Measurements from ENCODE around the gene MPRIP.
"Not testable (repeated sequence)": the region's sequence is repeated elsewhere in the genome, so short reads cannot be mapped to it uniquely, and the experiment has no call there.

Gene MPRIP

DNA sequence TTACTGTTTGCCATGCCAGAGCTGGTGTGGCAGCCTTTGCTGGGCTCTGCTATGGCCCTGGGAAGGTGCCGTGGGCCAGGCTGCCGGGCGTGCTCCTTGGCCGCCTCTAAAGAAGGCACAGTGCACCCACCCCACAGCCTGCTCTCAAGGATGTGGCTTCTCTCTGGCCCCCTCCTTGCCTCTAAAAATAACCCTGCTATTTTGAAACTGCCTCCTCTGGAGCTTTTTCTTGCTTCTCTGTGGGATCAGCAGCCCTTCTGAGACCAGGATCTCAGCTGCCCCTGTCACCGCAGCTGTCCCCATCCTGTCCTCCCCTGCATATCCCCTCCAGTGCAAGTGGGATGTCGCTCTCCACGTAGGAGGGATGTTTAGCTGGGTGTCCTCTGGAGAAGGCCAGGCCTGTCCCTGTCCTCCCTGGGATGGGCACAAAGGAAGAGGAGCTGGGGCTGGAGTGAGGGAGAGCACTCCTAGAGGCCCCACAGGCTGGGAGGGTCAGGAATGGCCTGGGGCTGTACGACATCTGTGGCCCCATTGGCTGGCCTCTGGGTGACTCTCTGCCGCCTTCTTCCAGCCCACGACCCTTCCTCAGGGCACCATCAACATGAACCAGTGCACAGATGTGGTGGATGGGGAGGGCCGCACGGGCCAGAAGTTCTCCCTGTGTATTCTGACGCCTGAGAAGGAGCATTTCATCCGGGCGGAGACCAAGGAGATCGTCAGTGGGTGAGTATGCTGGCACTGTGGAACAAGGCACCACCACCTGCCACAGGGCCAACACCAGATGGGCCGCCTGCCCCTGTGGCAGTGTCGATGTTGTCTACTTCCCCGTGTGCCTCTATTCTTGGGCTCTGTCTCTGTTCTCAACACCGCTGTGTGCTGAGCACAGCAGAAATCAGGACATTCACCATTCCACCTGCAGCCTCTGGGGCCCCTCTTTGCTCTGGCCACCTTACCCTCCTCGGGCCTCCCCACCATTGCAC lies 84.2 kb downstream of the MPRIP start:
- DNase-seq (ENCODE audit: low read depth in 2 of 2) = no peak

DNA sequence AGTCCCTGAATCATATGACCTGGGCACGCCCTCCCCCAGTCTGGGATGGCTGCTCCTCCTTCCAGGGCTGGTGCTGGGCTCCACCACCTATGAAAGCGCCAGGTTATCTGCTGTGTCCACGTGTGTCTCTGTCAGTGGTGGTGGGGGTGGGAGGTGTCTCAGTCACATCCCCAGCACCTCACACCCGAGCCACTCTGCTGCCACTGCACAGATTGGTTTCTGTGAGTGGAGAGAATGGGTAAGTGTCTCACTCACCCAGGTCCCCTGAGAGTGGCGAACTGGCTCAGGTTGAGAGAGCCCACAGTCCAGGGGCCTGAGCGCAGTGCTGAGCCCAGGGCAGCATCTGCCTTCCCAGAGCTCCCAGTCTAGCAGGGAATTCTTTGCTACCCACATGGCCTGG lies 84.9 kb downstream of the MPRIP start:
- no peak for DNase-seq (ENCODE audit: low read depth in 2 of 2)

DNA sequence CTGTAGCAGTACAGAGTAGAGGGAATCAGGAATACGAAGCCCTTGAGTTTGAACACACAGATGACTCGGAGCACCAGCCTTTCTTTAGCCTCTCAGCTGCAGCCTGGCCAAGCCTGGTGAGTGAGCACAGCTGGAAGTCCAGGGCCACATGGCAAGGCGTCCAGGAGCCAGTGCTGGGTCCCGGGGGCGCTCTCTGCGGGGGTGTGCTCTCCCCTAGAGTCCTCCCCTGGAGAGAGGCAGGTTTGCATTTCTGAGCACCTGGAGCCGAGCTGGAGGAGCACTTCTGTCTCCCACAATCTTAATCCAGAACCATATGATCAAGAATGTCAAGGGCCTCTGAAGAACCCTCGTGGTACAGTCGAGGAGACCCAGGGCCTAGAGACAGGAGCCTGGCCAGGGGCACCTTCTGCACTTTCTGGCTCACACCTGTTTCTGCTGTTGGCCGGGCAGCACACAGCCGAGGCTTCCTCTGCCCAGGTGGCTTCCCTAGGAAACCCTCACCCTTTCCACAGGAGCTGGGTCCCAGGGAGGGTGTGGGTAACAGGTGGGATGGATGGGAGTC lies 85.6 kb downstream of the MPRIP start:
- no peak for DNase-seq (ENCODE audit: low read depth in 2 of 2)

DNA sequence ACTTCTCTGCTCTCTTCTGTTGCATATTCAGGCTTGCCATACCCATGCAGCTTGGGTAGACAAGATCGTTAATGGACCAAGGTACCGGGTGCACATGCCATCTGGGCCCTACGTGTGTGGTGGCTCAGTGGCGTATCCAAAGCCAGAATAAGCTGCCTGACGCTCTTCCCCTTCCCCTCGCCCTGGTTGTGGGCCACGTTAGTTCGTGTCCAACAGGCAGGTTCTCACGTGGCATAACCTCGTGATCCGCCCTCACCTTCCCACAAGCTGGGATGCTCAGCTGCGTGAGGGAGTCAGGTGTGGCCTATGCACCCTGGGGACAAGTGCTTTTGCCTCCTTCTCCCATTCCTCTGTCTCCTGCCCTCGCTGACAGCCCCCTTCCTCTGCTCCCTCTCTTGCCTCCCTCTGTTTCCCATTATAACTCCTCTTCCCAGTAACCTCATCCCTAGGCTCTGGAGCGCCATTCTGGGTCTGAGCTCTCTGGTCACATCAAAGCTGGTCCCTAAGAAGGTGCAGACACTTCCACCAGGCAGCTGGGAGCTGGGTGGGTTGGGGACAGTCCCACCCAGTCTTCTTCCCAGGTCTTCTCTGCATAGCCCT lies 86.3 kb downstream of the MPRIP start:
- no peak for DNase-seq (ENCODE audit: low read depth in 2 of 2)

DNA sequence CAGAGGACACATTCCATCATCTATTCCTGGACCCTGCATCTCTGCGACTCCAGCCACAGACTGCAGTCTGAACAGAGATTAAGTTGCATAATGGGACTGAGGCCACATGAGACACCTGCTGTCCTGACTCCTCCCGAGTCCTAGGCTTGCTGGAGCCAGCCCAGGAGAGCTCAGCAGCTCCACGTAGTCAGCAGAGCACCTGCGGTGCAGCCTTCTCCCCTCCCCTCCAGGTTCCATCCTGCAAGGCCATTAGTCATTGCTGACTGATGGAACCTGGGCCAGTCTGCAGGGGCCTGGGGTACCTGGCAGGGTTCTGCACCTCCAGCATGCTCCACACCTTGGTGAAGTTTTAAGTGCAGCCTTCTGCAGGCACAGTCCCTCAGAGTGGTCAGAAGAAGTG lies 87.2 kb downstream of the MPRIP start:
- DNase-seq (ENCODE audit: low read depth in 2 of 2) = no peak

DNA sequence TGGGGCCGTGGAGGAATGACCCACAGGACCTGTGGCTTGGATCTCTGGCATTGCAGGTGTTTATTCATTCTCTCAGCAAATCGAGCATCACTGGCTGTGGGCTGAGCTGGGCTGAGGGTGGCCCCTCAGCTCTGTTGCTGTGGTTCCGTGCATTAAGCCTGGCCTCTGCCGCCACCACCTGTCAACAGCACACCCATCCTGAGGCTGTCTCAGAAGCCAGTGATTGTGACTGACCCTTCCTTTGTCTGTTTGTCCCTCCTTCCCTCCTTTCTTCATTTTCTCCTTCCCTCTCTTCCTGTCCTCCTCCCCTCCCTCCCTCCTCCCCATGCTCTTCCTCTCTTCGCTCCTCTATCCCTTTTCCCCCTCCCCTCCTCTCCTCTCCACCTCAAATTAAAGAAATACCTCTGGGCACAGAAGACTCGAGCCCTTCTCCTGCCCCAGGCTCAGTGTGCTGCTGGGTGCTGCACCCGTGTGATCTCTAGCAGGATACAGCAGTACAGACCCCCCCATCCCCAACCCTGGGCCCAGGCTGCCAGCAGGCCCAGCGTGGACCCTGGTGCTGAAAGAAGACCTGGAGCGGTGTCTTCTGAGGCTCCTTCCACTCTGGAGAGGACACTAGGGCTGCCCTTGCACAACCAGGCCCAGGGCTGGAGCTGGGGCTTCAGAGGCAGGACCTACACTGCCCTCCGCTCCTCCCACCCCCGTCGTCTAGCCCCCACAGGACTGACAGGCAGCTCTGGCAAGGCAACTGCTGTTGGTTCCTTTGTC lies 88.0 kb downstream of the MPRIP start:
- no peak for DNase-seq (ENCODE audit: low read depth in 2 of 2)

DNA sequence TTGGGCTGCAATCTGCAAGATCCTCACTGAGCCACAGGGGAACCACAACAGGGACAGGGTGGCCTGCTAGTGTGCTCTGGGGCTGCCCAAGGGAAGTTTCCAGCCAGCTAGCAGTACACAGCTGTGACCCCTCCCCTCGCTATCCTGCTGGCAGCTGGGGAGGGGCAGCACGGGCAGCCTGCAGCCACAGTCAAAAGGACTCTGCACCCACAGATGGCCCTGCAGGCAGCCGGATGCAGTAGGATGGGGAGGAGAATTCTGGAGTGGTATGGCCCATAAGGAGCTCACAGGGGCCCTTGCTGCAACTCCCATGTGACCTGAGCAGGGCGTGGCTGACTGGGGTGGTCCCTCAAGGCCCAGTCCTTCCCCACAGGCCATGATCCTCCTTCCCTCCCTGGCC lies 89.6 kb downstream of the MPRIP start:
- DNase-seq (ENCODE audit: low read depth in 2 of 2) = no peak

DNA sequence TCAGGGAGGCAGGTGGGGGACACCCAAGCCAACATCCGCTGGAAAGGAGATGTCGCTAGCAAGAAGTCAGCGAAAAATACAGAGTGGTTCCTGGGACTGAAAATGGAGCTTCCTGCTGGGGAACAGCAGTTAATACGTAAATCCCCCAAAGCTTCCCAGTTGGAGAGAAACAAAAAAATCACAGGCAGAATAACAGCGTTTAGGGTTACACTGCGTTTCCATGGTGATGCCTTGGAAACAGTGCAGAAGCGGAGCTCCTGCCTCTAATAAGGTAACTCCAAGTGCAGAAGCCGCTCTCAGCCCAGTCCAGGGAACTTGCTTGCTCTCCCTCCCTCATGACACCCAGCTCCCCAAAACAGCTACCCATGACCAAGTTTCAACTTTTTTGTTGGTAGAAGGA lies 90.5 kb downstream of the MPRIP start:
- DNase-seq (ENCODE audit: low read depth in 2 of 2) = no peak

DNA sequence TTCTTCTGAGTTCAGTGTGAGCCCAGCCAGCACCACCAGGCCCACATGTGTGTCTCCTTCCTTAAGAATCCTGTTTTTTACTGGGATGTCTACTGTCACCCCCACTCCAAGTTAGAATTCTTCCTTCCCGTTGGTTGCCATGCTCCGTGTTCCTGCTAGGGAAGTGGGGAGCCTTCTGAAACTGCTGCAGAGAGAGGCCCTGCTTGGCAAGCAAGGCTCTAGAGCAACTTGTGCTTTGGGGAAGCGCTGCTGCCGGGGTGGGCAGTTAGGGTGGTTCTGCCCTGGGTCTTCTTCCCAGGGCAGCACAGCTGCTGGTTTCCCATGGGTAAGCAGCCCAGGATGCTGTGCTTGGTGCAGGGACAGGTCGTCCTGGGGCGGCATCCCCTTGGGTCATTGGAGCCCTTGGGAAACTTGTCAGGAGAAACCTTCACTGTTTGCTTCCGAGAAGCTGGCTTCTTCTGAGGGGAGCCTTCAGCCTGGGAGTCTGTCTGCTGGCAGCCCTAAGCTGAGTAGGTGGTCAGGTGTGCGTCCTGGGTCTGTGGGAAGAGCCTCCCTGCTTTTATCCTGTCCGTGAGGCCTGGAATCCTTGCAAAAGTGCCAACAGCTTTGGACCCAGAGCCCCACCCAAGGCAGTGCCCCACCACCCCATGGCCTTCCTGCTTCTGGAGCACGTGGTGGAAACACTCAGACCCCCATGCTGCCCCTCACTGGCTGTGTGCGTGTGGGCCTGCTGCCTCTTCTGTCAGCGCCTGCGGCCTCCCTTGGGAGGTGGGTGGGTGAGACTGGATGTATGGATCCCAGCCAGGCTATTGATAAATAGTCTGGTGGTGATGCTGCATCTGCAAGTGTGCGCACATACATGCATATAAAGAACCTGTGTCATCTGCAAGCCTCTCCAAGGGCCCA lies 92.0 kb downstream of the MPRIP start:
- no peak for DNase-seq (ENCODE audit: low read depth in 2 of 2)

DNA sequence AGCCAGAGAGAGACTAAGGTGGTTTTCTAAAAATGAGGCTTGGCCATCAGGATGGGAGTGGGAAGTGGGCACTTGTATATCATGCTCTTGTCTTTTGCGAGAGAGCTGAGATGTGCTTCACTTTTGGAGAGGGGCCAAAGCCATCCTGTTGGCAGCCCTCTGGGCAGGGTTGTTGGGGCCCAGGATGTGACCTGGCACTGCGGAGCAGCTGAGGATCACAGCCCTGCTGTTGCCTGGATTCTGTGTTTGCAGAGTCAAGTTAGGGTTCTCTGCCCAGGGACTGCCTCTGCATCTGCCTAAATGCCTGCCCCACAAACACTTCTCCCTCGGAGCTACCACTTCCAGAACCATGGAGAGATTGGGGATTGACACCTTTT lies 92.7 kb downstream of the MPRIP start:
- no peak for DNase-seq (ENCODE audit: low read depth in 2 of 2)

DNA sequence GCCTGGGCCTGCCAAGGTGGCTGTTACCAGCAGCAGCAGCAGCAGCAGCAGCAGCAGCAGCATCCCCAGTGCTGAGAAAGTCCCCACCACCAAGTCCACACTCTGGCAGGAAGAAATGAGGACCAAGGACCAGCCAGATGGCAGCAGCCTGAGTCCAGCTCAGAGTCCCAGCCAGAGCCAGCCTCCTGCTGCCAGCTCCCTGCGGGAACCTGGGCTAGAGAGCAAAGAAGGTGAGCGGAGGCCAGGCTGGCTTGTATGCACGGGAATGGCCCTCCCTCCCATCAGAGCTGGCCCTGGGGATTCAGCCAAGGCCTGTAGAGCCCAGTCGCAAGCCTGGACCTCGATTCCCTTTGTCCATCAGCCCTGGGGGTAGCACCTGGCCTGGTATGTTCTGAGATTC lies 94.0 kb downstream of the MPRIP start:
- not testable (repeated sequence) for DNase-seq (ENCODE audit: low read depth in 2 of 2)

DNA sequence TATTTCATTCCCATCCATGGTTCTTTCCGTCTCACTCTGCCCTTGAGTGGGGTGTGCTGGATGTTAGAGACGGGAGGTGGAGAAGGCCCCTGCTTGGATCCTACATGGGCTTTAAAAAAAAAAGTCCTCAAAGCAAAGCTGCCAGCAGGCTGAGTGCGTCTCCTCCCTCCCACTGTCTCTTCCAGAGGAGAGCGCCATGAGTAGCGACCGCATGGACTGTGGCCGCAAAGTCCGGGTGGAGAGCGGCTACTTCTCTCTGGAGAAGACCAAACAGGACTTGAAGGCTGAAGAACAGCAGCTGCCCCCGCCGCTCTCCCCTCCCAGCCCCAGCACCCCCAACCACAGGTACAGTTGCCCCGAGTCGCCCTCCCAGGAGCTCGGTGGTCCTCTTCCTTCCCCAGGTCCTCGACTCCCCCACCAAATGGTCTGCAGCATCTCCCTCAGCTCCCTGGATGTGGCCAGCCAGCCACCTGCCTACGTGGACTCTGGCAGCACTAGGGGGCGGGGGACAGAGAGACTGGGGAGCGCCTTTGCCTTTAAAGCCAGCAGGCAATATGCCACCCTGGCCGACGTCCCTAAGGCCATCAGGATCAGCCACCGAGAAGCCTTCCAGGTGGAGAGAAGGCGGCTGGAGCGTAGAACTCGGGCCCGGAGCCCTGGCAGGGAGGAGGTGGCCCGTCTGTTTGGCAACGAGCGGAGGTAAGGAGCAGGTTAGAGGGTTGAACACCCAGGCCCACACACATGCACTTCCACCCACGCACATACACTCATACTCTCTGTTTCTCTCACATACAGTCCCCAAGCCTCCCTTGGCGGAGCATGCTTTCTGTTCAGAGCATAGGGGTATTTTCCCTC lies 95.7 kb downstream of the MPRIP start:
- no peak for DNase-seq (ENCODE audit: low read depth in 2 of 2)

DNA sequence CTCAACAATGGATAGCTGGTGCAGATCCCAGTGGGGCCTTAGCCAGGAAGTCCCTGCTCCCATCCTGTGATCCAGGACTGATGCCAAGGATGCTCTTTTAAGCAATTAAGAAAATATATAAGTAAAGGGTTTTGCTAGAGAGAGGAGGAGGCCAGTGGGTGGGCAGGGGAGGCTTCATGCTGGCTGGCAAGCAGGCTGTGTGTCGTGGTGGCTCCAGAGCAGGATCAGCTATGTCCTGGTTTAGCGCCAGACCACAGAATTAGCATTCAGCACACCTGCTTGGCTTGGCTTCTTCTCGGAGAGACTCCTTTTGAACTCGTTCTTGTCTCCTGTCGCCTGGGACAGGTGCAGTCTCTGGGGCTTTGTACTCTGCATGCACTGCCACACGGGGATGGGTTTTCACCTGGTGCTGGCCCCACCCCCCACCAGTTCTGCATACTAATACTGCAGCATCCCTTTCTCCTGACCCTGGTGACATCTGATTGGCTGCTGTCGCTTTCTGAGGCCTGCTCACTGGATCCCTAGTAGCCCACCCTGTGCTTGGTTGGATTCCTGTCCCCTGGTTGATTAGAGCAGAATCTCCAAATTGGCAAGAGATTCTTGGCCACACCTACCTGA lies 97.8 kb downstream of the MPRIP start:
- DNase-seq (ENCODE audit: low read depth in 2 of 2) = no peak

DNA sequence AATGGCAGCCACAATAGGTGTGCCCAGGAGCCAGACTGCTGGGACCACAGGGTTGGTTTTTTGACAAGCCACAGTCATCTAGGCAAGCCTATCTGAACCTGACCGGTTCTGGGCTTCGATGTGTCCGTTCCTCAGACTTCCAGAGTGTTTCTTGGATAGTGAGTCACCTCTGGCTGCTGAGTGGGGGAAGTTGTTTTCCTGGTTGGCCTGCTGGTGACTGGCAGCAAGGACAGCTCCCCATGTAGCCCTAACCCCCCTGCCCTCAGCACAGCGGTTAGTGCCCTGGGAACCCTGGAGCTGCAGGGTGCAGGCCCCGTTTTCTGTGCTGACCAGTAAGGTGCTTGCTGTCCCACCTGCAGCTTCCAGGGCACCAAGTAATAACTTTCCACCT lies 98.3 kb downstream of the MPRIP start:
- DNase-seq (ENCODE audit: low read depth in 2 of 2) = no peak

DNA sequence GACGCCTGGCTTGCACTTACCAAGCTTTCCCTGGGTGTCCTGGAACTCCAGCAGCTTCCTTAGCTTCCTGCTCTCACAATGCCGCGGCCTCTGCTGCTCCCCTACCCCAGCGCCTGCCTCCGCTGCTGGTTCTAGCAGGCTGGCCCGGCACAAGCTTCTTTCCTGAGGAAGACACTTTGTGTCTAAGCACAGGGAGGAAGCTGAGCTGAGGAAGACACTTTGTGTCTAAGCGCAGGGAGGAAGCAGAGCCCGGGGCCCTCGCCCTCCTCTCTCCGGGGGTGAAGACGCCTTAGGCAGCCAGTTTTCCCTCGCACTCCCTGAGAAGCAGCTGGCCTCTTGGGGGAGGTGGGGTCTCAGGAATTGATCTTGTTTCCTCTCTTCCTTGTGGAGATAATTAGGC lies 99.0 kb downstream of the MPRIP start:
- no peak for DNase-seq (ENCODE audit: low read depth in 2 of 2)

DNA sequence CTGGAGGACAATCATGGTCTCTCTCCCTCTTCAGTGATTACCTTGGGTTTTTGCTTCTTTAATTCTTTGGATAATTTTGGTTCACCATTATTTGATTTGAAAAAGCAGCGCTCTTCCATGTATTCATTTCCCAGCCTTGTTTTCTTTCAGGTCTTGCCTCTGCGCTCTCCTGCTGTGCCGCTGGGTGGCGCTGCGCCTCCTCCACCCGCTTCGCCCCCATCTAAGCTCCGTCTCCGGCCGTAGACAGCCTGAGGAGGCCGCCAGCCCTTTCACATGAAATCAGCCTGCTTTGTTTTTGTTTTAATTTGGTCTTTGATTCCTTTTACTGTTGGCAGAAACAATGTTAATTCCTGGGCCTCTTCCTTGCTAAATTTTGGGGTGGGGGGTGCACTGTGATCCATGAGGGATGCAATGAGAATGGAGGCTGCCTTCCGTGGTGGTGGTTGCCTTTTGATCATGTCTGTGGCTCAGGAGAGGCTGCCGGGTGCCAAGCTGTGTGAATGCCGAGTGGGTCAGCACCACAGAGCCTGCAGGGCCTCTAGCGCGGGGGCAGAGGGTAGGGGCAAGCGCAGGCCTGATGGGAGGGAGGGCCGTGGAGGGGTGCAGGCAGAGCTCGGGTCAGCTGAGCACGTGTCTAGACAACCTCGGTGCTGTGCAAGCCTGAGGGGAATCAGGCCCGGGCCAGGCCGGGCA lies 99.7 kb downstream of the MPRIP start:
- no peak for DNase-seq (ENCODE audit: low read depth in 2 of 2)

DNA sequence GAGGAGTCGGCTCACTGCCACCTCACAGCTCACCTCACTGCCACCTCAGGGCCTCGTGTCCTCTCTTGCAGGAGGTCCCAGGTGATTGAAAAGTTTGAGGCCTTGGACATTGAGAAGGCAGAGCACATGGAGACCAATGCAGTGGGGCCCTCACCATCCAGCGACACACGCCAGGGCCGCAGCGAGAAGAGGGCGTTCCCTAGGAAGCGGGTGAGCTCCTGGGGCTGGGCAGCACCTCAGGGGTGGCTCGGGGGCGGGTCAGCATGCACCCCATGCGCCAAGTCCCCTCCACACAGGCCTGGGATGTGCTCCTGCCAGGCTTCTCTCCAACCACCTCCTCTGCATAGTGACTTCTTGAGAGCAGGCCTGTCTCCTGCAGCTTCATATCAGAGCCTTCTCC lies 100.3 kb downstream of the MPRIP start:
- no peak for DNase-seq (ENCODE audit: low read depth in 2 of 2)

DNA sequence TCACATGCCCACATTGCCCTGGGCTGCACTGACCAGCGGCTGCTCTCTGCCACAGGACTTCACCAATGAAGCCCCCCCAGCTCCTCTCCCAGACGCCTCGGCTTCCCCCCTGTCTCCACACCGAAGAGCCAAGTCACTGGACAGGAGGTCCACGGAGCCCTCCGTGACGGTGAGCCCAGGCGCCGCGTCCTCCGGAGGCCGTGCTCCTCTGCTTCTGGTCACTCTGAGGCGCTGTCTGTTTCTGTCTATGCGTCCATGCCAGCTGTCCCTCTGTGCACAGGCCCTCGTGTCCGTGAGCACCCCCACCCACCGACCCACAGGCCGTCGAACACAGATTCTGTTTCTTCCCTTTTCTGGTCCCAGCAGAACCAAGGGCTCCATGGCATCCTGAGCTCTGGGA lies 101.2 kb downstream of the MPRIP start:
- no peak for DNase-seq (ENCODE audit: low read depth in 2 of 2)

DNA sequence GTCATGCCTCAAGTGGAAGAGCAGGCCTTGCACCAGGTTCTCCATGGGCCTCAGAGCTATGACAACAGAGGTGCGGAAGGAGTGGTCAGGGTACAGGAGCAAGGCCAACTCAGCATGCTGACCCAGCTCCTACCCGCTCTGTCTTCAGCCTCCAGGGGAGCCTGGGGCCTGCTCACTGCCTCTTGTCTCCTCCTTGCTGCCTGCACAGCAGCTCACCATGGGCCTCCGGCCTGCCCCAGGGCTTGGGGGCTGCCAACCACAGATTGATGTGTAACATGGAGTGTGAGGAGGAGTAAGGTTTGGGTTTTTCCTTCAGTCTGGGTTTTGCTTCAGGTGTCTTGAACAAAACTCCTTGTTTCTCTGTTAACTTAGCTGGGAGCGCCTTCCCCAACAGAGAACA lies 101.8 kb downstream of the MPRIP start:
- DNase-seq (ENCODE audit: low read depth in 2 of 2) = no peak
